GM18505 (cell line): ENCODE data around the gene IQGAP2.

ENCODE experiments used
- ATAC-seq: cut with Tn5 transposase; IDR thresholded peaks from one replicate; pipeline ENCODE4 v1.9.1; 2021; ENCODE audit not compliant: unreplicated experiment
- POLR2A ChIP-seq: IDR thresholded peaks from 4 replicates; pipeline ENCODE4 v1.6.1; 2011; ENCODE audit warnings: borderline replicate concordance; ENCODE audit not compliant: insufficient read depth, insufficient read length; ENCODE audit errors: extremely low read depth

The IQGAP2 gene

DNA sequence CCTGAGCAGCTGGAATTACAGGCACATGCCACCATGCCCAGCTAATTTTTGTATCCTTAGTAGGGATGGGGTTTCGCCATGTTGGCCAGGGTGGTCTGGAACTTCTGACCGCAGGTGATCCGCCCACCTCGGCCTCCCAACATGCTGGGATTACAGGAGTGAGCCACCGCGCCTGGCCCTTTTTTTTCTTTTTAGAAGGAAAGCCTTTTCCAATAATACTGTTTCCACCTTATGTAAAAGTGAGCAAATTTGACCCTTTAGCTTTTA, 289.1 kb downstream of the IQGAP2 start:
- no peak for TF ChIP-seq POLR2A
- ATAC-seq, result no peak

DNA sequence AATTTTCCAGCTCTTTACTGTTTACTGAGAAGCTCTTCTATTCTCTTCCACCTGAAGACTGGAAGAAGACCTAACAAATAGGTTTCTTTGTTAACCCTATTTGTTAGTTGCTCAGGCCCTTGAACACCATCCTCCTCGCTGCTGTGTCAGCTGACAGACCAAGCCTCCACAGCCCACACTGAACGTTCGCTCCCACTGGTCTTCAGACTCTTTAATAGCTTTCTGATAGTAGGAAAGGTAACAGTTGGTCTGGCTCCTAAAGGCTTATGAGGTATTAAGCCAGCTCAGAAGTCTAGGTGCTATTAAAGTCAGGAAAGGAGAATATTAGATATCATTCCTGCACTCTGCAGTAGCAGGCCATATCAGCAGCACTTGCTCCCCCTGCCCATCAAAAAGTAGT, 289.6 kb downstream of the IQGAP2 start:
- TF ChIP-seq POLR2A, result no peak
- ATAC-seq, result no peak

DNA sequence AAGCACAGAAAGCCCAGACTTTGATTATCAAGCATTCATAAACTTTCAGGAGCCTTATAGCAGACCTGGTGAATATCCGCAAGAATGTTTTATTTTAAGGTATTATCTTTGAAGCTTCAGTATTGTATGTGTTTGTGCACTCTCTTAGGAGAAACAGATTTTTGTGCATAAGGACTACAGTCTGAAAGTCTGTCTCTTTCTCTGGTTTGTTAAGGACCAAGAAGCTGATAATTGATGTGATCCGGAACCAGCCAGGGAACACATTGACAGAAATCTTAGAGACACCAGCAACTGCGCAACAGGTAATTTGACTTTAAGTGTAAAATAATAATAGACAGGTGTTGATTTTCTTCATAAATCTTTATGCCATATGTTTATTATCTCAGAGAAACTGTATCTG, 290.1 kb downstream of the IQGAP2 start:
- TF ChIP-seq POLR2A, result no peak
- no peak for ATAC-seq

DNA sequence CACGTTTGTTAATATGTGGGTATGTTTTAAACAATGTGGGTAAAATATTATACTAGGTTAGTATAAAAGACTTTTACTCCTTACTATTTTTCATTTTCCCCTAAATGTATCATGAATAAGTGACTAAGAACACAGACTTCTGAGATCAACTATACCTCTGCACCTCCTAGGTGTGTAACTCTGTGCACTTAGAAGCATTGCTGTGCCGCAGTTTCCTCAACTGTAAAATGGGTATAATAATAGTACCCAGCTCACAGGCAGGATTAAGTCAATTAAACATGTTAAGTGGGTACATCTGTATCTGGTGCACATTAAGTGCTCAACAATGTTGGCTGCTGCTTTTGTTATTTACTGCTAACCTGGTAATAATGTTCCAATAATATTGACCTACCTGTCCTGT, 291.2 kb downstream of the IQGAP2 start:
- no peak for ATAC-seq
- no peak for TF ChIP-seq POLR2A

DNA sequence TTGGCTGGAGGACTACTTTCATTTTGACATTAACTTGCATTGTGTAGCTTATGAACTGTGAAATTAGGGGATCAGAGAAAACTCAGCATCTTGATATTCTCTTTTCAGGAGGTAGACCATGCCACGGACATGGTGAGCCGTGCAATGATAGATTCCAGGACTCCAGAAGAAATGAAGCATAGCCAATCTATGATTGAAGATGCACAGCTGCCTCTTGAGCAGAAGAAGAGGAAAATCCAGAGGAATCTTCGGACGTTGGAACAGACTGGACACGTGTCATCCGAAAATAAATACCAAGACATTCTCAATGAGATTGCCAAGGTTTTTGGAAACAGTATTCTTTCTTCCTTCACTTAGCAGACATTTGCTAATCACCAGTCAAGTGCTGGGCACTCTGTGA, 292.3 kb downstream of the IQGAP2 start:
- no peak for TF ChIP-seq POLR2A
- no peak for ATAC-seq

DNA sequence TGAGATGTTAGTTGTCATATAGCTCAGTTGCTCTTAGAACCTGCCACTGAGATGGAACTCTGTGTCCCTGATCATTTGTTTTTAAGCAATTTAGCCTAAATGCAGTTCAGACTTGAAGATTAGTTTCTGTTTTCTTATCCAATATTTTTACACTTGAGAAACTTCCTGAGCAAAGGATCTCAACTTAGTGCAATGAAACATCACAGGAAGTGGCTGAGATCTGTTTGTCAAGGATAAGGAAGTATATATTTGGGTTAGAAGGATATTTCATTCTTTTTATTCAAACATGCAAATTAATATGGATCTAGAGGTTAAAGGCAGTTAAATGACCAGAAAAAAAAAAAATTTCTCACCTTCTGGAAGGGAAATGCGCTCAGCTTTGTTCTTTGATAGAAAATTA, 293.2 kb downstream of the IQGAP2 start:
- TF ChIP-seq POLR2A, result no peak
- ATAC-seq, result no peak

DNA sequence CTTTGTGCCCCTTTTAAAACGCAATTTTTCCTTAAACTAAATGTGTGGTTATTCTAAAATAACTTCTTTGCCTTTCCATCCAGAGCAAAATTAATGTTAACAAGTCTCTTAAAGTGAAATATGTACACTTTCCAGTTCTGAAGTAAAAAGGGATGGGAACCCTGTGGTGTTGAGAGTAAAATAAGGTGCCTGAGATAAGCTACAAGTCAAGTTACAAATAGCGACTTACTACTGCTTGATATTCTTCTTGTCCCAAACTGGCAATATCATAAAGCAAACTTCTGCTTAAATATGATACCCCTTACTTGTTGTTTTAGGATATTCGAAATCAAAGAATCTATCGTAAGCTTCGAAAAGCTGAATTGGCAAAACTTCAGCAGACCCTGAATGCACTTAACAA, 294.6 kb downstream of the IQGAP2 start:
- ATAC-seq, result no peak
- no peak for TF ChIP-seq POLR2A

DNA sequence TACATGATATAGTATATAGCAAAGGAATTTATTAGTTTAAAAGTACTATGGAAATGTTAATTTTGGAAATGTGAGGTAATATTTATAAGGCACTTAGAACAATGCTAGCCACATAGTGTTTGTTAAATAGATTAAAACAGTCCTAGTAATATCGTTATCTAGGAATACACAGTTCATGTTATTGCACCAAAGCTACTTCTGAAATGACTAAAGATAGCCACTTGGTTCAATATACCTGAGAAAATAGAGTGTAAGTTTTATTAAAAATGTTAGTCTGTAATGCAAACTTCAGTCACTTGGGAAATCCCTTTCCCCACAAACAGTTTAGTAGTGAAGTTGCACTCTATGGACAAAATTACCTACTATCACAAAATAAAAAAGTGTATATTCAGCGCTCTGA, 297.5 kb downstream of the IQGAP2 start:
- ATAC-seq, result no peak
- TF ChIP-seq POLR2A, result no peak

DNA sequence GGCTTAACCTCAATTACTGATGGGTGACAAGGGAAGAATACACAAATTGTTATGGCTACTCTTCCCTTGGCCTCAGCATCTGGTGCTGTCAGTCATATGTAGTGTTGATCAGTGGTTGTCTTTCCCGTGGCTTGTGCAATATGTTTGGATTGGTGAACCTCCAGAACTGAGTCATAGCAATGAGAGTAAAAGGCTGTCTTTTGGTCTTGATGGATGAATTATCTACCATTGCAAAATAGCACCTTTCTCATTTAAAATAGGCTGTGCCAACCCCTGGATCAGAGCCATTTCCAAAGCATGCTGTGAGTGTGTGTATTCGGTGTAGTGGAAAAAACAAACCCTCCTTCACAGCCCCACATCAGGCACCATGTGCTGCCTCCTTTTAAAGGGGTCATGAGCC, 298.2 kb downstream of the IQGAP2 start:
- ATAC-seq, result no peak
- TF ChIP-seq POLR2A, result no peak

DNA sequence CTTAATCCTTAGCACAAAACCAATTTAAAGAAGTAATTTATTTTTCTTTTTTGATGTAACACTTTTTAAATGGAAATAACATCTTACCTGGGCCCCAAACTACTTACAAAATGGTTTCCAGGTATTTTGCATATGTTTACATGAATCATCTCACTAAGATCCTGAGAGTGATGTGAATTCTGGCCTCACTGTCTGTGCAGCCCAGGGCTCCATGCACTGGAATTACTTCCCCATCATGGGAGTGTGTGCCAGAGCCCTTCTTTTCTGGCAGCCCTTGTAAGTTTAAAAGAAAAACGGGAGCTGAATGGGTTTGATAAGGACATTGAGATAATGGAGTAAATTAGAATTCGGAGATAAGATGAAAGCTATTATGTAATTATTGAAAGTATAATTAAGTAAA, 300.6 kb downstream of the IQGAP2 start:
- TF ChIP-seq POLR2A, result no peak
- no peak for ATAC-seq

DNA sequence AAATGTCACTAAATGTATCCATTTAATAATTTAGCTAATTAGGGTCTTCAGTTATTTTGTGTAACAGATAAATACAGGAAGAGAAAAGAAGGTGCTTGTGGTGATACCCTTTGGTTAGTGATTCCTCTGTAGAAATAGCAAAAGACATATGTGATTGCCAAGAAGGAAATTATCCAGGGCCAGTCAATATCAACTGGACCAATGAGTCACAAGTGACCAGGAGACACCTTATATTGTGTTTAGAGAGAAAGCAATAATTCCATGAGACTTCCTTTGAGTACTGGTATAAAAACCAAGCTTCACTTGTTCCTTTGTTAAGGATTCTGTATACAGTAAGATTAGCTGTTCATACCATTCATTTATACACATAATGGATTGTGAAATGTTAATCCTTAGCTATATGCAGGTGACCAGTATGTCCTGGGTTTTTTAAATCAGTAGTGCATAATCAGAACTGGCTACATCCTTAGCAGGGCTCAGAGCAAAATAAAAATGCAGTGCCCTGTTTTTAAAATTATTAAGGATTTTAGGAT, 301.1 kb downstream of the IQGAP2 start:
- ATAC-seq, result no peak
- TF ChIP-seq POLR2A, result no peak

DNA sequence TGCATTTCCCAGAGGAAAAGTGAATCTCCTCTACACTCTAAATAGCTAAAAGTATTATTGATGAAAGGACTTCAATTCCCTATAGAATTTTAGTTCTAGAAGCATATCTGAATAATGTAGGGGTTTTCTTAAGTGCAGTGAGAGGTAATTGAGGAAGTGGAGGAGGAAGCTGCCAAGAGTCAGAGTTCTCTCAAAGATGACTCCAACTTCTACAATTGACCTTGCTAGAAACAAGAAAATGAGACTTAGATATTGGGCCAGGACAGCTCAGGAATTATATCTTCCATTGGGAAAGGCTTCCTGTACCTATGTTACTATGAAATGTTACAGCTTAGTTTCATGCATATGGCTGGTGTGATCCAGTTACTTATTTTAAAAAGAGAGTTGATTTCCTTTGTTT, 302.5 kb downstream of the IQGAP2 start:
- ATAC-seq, result no peak
- no peak for TF ChIP-seq POLR2A

DNA sequence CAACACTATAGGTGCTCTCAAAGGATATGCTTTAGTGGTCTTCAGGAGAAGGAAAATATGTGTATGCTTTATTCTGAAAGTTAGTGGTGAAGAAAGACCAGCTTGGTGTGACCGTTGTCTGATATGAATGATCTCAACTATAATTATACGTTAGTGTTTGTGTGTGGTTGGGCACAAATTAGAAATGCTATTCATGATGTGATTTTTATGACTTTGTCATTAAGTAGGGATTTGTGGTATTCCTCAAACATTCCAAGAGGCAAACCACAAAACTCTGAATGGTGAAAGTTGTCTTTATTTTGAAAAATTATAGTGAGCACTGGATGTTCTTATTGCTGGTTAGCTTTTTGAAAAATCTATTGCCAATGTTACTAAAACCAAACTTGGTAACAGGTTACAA, 306.7 kb downstream of the IQGAP2 start:
- ATAC-seq, result no peak
- TF ChIP-seq POLR2A, result no peak

DNA sequence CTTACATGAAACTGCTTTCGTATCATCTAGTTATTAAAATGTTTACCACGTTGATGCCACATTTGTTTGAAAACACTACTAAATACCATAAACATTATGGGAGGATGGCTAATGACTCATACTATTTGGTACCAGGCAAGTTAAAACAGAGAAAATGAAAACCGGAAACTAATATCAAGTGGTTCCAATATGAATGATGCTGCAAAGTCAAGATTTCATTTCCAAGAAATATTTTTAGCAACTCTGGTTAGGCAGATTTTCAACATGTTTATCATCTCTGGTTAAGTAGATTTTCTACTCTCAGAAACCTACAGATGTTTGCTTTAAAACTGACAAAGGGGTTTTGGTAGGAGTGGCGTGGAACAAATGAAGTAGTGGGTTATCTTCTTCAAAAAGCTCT, 307.9 kb downstream of the IQGAP2 start:
- no peak for ATAC-seq
- TF ChIP-seq POLR2A, result no peak

DNA sequence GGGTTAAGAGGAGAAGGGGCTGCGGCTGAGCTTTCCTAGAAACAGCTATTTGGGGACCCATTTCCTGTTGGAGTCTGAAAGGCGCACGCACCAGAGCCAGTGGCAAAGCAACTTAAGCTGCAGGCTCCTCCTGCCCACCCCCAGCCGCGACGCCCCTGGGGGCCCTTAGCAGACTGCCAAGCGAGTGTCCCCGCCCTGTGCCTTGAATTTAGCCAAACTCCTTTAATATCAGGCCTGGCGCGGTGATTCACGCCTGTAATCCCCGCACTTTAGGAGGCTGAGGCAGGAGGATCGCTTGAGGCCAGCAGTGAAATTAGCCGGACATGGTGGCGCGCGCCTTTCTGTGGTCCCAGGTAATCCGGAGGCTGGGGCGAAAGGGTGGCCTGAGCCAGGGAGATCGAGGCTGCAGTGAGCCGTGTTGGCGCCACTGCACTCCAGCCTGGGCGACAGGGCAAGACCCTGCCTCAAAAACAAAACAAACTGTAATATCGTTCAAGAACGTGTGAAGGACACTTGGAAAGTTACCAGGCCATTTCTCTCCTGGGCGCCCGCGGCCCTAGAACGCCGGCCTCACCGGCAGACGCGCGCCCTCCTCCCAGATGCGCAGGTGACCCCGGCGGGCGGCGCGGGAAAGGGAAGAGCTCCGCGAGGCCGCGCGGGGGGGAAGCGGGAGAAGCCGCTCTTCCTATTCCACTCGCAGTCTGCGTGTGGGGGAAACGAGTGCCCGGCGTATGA, 311.8 kb downstream of the IQGAP2 start:
- TF ChIP-seq POLR2A, result no peak
- no peak for ATAC-seq
